Islet of Langerhans (tissue), 1 donor: ENCODE data around the gene ZNF79.

Experiments used
- FAIRE-seq: peaks from one replicate; lab custom pipeline; 2011; peaks lifted over from hg19 to GRCh38; lab: Jason Lieb, UNC

ZNF79 gene

GRCh38 chr9:127428348-127428747 lies 4.2 kb downstream of the ZNF79 start:
- FAIRE-seq, result no peak

DNA sequence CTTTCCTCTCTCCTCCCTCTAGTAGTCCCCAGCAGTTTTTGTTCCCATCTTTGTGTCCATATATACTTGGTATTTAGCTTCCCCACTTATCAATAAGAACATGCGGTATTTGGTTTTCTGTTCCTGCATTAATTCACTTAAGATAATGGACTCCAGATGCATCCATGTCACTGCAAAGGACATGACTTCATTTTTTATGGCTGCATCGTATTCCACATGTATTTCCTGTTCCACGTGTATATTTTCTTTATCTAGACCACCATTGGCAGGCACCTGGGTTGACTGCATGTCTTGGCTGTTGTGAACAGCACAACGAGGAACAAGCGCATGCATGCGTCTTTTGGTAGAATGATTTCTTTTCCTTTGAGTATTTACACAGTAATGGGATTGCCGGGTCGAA lies 6.2 kb downstream of the ZNF79 start:
- no peak for FAIRE-seq

- FAIRE-seq, result no peak
These were observed 13.5 kb downstream of the ZNF79 start for GRCh38 chr9:127437497-127438264.

DNA sequence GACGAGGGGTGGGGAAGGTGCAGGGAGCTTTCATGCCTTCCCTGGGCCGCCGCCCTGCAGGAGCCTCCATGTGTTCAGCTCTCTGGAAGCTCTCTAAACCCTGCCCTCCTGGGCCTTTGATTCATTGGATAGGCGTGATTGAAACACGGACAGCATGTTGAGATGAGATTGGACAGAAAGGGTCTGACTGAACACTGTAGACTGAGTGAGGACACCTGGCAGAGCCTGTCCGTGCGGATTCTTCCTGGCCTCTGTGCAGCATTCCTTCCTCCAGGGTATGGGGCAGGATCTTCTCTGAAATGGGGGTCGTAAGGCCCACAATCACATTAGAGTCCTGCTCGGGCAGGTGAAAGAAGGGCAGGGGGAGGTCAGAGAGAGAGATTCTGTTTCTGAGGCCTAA lies 14.2 kb downstream of the ZNF79 start:
- no peak for FAIRE-seq

GRCh38 chr9:127444283-127444920 lies 20.2 kb downstream of the ZNF79 start:
- FAIRE-seq, result no peak

DNA sequence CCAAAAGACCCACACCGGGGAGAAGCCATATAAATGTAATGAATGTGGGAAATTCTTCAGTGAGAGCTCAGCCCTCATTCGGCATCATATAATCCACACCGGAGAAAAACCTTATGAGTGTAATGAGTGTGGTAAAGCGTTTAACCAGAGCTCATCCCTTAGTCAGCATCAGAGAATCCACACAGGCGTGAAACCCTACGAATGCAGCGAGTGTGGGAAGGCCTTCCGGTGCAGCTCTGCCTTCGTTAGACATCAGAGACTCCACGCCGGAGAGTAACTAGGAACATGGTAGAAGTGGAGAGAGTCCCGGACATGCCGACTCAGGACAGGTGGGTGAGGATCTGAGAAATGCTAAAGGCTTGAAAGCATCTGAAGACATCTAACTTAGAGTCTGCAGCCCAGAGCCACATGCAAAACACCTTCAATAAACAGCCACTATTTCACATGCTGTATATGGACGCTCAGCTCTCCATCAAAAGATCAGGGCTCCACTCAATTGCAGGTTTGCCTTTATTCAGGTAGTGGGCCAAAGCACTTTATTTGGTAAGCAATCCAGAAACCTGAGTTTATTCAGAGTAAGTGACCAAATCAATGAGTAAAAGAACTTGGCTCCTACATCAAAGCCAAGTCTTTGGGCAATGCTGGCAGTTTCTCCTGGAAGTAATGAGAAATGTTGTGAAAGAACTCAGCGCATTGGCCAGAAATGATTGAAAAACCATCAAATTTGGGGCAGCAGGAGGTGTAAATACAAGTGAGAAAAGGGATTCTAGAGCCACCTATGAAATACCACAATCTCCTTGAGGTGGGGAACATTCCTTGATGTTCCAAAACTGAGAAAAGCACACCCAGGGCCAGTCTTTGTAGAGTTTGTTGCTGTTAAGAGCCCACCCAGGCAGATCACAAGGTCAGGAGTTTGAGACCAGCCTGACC lies 21.0 kb downstream of the ZNF79 start:
- no peak for FAIRE-seq

GRCh38 chr9:127445851-127446712 lies 21.9 kb downstream of the ZNF79 start:
- FAIRE-seq, result no peak

DNA sequence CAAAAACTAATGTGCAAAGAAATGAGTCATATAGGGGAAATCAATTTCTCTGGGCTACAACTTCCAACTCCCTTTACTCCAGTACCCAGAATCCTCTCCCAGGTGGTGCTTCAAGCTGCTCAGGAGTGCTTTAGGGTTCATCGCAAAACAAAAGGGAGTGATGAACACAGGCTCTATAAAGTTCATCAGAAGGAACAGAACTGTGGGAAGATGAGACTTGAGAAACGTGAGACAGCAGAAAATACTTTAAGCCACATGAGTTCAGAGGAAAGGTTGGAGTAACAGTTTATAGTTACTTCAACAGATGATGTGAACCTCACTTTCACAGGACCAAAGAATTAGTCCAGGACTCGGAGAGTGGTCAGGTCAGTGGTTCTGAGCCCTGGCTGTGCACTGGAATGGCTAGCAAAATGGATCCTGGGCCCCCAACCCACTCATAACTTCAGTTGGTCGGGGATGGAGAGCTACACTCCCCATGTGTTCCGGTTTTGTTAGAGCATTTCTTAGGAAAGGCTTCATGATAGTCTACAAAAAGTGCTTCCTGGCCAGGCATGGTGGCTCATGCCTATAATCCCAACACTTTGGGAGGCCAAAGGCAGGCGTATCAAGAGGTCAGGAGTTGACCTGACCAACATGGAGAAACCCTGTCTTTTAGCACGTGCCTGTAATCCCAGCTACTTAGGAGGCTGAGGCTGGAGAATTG lies 22.7 kb downstream of the ZNF79 start:
- no peak for FAIRE-seq

DNA sequence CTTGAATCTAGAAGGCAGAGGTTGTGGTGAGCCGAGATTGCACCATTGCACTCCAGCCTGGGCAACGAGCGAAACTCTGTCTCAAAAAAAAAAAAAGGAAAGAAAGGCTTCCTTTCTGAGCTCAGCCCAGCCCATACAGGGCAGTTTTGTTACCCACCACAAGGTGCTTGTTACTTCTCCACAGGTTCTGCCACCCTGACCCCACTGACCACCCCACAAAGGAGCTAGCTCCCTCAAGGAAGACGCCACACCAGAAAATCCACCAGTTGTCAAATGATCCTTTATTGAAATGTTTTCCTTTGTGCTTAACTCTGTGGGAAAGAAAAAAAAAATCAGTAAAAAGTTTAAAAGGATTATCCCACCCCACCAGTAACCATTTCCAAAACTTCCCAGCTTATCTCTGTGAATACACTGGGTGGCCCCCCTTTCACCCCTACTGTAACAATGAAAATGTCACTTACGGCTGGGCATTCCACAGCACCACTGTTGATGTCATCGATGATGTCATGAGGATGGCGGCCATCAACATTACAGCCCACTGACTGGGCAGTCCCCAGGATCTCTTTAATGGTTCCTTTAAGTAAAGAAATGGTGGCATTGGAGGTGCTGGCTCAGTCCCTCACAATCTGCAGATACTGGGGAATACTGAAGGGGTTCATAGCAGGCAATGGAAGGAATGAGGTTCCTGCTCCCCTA lies 23.4 kb downstream of the ZNF79 start:
- FAIRE-seq, result no peak

DNA sequence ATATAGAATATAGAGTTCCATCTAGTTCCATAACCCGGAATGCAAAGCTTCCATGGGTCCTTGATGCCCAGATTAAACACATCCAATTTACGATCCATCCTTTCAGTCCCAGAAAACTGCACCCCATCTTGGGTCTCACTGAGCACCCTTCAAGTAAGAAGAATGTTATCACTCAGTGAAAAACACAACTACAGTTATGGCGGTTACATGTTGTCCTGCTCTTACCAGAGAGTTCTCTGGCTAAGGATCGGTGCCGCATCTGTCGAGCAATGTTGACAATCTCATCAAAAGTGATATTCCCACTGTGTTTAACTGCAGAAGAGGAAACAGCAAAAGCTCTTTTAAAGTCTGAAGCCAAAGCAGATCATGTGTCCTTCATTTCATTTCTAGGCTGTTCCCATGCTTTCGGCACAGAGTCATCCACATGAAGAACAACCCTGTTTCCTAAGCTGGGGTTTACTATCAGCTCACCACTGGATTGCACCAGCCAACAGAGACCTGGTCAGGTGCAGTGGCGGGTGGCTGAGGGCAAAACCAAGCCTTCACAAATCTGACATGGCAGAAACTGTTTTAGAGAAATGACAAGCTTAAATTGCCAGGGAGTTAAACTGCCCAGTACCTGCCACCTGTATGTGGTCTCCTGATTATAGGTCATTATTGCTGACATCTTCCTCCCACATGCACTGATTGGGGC lies 24.1 kb downstream of the ZNF79 start:
- FAIRE-seq, result no peak

GRCh38 chr9:127449332-127449966 lies 25.3 kb downstream of the ZNF79 start:
- no peak for FAIRE-seq

DNA sequence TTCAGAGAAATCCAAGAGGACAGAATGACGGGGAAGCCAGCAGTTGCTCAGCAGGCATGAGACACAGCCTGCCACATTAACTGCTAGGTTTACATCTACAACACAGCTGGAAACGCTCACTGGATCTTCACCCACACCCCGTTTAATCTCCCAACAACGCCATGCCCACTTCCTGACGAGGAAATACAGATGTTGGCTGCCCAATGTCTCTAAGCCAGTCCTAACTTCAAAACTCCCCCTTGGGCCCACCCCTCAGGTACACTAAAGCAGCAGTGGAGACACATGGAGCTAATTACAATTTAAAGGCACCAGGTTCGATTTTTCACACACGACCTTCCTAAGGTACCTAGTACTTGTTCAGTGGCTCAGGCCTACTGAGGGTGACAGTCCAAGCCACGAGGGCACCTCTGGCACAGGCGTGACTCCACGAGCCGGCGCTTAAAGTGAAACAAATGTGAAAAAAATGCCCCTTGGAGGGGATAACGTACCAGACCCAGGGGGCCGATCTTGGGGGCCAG lies 26.1 kb downstream of the ZNF79 start:
- no peak for FAIRE-seq

- no peak for FAIRE-seq
These were observed 26.8 kb downstream of the ZNF79 start, which contains the start of the genes LRSAM1 and RPL12 for GRCh38 chr9:127450830-127451607. TSS of gene LRSAM1 (plus strand) at chr9:127451510. CDS start at chr9:127454528, 3,018 bp downstream. TSS of gene RPL12 (minus strand) at chr9:127451406. CDS start at chr9:127451317, 89 bp downstream.

DNA sequence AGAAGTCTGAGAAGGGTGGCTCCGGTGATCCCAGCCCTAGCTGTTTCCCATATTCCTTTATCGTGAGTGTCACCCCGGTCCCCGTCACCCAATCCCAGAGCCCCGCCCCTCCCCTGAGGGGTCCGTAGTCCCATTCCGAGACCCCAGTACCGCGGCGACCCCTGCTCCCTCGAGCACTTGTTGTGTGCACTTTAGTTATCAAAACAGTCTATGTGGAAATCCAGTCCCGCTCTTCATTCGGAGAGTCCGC lies 27.4 kb downstream of the ZNF79 start:
- no peak for FAIRE-seq

DNA sequence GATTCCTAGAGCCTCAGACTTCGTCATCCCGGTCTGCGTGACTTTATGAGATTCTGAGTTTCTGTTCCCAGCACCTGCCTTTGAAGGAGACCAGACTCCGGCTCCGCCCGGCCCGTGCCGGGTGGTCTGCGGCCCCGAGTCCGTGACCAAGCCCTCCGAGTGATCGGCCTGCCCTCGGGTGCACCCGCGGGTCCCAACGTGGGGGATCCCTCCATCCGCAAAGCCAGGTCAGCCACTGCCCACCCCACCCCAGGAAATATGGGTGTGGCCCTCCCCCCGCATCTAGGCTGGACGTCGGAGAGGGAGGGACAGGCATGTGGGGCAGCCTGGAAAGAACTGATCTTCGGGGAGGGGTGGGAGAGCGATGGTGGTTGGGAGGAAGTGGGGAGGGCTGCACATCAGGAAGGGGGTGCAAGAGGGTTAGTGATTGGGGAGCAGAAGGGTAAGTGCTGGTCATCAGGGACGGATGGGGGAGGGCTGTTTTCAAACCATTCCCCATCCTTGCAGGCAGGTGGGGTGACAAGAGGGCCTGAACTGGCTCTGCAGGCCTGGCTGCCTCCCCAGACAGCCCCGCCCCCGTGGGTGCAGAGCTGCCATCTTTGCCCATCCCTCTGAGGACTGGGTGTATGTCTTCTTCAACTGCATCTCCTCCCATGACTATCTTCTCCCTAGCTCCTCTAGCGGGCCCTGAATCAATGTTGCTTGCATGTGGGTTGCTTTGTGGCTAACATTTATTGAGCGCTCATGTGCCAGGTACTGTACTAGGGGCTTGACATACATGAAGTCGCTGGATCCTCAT lies 27.9 kb downstream of the ZNF79 start:
- no peak for FAIRE-seq

GRCh38 chr9:127452691-127453090 lies 28.5 kb downstream of the ZNF79 start:
- FAIRE-seq, result no peak

DNA sequence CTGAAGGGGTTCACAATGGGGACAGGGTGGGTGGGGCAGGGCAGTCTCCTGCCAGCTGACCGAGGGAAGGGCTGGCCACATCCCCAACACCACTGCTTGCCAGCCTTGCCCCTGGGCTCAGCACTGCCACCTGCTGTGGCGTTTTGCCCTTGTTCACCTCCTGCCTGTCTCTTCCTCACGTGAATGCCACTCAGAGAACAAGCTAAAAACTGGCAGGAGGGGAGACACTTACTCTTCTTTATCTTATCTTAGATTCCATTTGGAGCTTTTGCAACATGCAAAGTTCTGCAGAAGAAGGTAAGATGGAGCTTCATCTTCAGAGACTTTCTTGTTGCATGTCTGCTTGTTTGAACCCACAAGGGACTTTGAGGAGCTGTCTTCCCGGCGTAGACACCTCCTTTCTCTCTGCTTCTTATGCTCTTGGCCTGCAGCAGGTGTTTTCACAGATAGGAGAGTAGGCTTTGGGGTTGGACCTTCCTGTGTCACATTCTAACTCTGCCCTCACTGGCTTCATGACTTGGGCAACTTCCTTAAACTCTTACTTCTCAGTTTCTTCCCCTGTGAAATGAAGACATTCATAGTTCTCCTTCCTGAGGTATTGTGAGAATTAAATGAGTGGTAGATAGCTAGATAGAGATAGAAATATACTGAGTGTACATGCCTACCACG lies 31.3 kb downstream of the ZNF79 start:
- no peak for FAIRE-seq
